Neural cell (in vitro differentiated cells): ENCODE data around the gene EFS. TPM values are rescaled to one million over a fixed set of nuclear protein-coding genes. Genes with fewer than 3 reads are reported as not detected.

Source experiments
- H2AFZ ChIP-seq: fragments of 200-600, 300-800 bp; sonication (generic), shearing (Covaris generic); 2 replicates; pipeline ENCODE4 v1.6.0; 2014; ENCODE audit warnings: low read depth, mild to moderate bottlenecking, antibody characterized with exemption, low read length, moderate library complexity
- H3F3A ChIP-seq: fragments of 200-600 bp; shearing (Covaris generic); 2 replicates; pipeline ENCODE4 v1.6.1; 2016; ENCODE audit warnings: mild to moderate bottlenecking, moderate library complexity, mixed read lengths, antibody characterized with exemption, low read length; ENCODE audit not compliant: insufficient read depth, poor library complexity, severe bottlenecking
- H3K27ac ChIP-seq: fragments of 200-600, 300-800 bp; sonication (generic), shearing (Covaris generic); 2 replicates; pipeline ENCODE4 v1.5.1; 2014; ENCODE audit warnings: mild to moderate bottlenecking, low read length, moderate library complexity
- H3K27me3 ChIP-seq: fragments of 300-800, 200-600 bp; sonication (generic), shearing (Covaris generic); 2 replicates; pipeline ENCODE4 v1.6.0; 2014; ENCODE audit warnings: mild to moderate bottlenecking, low read depth, low read length, moderate library complexity; ENCODE audit not compliant: insufficient read depth
- H3K36me3 ChIP-seq: fragments of 300-800, 200-600 bp; sonication (generic), shearing (Covaris generic); 2 replicates; pipeline ENCODE4 v1.5.1; 2014; ENCODE audit warnings: mild to moderate bottlenecking, antibody characterized with exemption, low read length, moderate library complexity; ENCODE audit not compliant: insufficient read depth
- H3K4me2 ChIP-seq: fragments of 300-800, 200-600 bp; sonication (generic), shearing (Covaris generic); 2 replicates; pipeline ENCODE4 v1.6.0; 2014; ENCODE audit warnings: mild to moderate bottlenecking, low read length
- H3K4me3 ChIP-seq: fragments of 300-800, 200-600 bp; sonication (generic), shearing (Covaris generic); 2 replicates; pipeline ENCODE4 v1.5.1; 2014; ENCODE audit warnings: mild to moderate bottlenecking, low read length, moderate library complexity
- H3K79me2 ChIP-seq: fragments of 200-600 bp; shearing (Covaris generic); replicated peaks from 2 replicates; pipeline ENCODE4 v1.6.0; 2014; ENCODE audit warnings: mild to moderate bottlenecking, low read length, moderate library complexity; ENCODE audit not compliant: insufficient read depth
- H3K9ac ChIP-seq: fragments of 300-800, 200-600 bp; sonication (generic), shearing (Covaris generic); 2 replicates; pipeline ENCODE4 v1.6.1; 2016; ENCODE audit warnings: mild to moderate bottlenecking, low read length, mixed read lengths
- H3K9me2 ChIP-seq: fragments of 200-600 bp; shearing (Covaris generic); 2 replicates; pipeline ENCODE4 v1.6.1; 2016; ENCODE audit warnings: mild to moderate bottlenecking, low read length, mixed read lengths; ENCODE audit not compliant: insufficient read depth
- H3K9me3 ChIP-seq: fragments of 200-600, 300-800 bp; sonication (generic), shearing (Covaris generic); 2 replicates; pipeline ENCODE4 v1.6.1; 2016; ENCODE audit warnings: mild to moderate bottlenecking, mixed run types, low read length, moderate library complexity, mixed read lengths
- H4K20me1 ChIP-seq: fragments of 200-600 bp; shearing (Covaris generic); 2 replicates; pipeline ENCODE4 v1.6.1; 2016; ENCODE audit warnings: mild to moderate bottlenecking, mixed run types; ENCODE audit not compliant: insufficient read depth
- CTCF ChIP-seq: fragments of 450-650 bp; IDR thresholded peaks from 2 replicates; pipeline ENCODE4 v1.5.1; 2014; ENCODE audit warnings: antibody characterized with exemption, mild to moderate bottlenecking, moderate library complexity; ENCODE audit not compliant: poor library complexity, severe bottlenecking
- EP300 ChIP-seq: fragments of 450-650 bp; conservative IDR thresholded peaks from 2 replicates; pipeline ENCODE4 v1.6.1; 2014; ENCODE audit warnings: antibody characterized with exemption, mild to moderate bottlenecking, moderate library complexity; ENCODE audit not compliant: poor library complexity, severe bottlenecking
- EZH2 ChIP-seq: fragments of 200-600, 300-800 bp; shearing (Covaris generic), sonication (generic); IDR thresholded peaks from 2 replicates; pipeline ENCODE4 v1.6.1; 2014; ENCODE audit warnings: antibody characterized with exemption, low read length, borderline replicate concordance, mild to moderate bottlenecking; ENCODE audit not compliant: insufficient read depth, poor library complexity, severe bottlenecking
- MXI1 ChIP-seq: fragments of 450-650 bp; conservative IDR thresholded peaks from 2 replicates; pipeline ENCODE4 v1.6.1; 2014; ENCODE audit warnings: antibody characterized with exemption, mild to moderate bottlenecking; ENCODE audit not compliant: poor library complexity, severe bottlenecking
- POLR2AphosphoS5 ChIP-seq: IDR thresholded peaks from 2 replicates; pipeline ENCODE4 v1.6.1; 2012
- RAD21 ChIP-seq: fragments of 450-650 bp; conservative IDR thresholded peaks from 2 replicates; pipeline ENCODE4 v1.6.1; 2014; ENCODE audit warnings: antibody characterized with exemption, mild to moderate bottlenecking, moderate library complexity
- SMC3 ChIP-seq: fragments of 450-650 bp; conservative IDR thresholded peaks from 2 replicates; pipeline ENCODE4 v1.6.1; 2014; ENCODE audit warnings: antibody characterized with exemption, mild to moderate bottlenecking, moderate library complexity; ENCODE audit not compliant: poor library complexity
- TAF1 ChIP-seq: IDR thresholded peaks from 2 replicates; pipeline ENCODE4 v1.6.1; 2012; ENCODE audit warnings: low read depth
- polyA plus RNA-seq: library from polyadenylated mRNA; depleted of rRNA; stranded (reverse); fragments of >200 nt; gene quantifications from 2 replicates; pipeline ENCODE4 v1.2.3, GENCODE V29; 2014
- TF ChIP-seq, protein P1 (sequence below): IDR thresholded peaks from 2 replicates; pipeline ENCODE4 v1.6.1; 2012; ENCODE audit warnings: borderline replicate concordance

Gene EFS
- polyA plus RNA-seq, 1 donor from 2014 or later: 0.48 TPM

DNA sequence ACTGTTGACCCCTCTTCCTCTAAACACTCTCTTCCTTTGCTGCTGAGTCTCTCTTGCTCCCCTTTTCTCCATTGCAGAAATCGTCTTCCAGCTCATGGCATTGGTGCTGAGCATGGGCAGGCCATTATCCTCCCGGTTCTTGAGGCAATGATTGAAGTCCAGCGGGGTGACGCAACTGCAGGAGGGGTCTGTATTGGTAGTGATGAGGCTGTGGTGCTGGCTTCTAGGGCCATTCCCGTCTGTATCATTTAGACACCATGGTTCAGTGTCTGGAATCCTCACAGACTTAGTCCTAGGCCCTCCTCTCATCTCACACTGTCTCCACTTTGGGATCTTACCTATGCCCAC lies 11.6 kb downstream of the EFS start:
- H2AFZ ChIP-seq: no peak overlapping the region
- peak overlapping the region; percentile 99 for H3K4me3 ChIP-seq
- TF ChIP-seq EZH2: no peak
- no peak for TF ChIP-seq MXI1
- TF ChIP-seq RAD21: no peak
- TF ChIP-seq, protein P1, sequence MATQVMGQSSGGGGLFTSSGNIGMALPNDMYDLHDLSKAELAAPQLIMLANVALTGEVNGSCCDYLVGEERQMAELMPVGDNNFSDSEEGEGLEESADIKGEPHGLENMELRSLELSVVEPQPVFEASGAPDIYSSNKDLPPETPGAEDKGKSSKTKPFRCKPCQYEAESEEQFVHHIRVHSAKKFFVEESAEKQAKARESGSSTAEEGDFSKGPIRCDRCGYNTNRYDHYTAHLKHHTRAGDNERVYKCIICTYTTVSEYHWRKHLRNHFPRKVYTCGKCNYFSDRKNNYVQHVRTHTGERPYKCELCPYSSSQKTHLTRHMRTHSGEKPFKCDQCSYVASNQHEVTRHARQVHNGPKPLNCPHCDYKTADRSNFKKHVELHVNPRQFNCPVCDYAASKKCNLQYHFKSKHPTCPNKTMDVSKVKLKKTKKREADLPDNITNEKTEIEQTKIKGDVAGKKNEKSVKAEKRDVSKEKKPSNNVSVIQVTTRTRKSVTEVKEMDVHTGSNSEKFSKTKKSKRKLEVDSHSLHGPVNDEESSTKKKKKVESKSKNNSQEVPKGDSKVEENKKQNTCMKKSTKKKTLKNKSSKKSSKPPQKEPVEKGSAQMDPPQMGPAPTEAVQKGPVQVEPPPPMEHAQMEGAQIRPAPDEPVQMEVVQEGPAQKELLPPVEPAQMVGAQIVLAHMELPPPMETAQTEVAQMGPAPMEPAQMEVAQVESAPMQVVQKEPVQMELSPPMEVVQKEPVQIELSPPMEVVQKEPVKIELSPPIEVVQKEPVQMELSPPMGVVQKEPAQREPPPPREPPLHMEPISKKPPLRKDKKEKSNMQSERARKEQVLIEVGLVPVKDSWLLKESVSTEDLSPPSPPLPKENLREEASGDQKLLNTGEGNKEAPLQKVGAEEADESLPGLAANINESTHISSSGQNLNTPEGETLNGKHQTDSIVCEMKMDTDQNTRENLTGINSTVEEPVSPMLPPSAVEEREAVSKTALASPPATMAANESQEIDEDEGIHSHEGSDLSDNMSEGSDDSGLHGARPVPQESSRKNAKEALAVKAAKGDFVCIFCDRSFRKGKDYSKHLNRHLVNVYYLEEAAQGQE: no peak
- TF ChIP-seq TAF1: no peak
- no peak for TF ChIP-seq EP300
- no peak for TF ChIP-seq POLR2AphosphoS5
- no peak for TF ChIP-seq SMC3
- no peaks in the 10 kb centered on the region for H4K20me1 ChIP-seq
- peak overlapping the region; percentile 93 for H3K27ac ChIP-seq
- H3K9me3 ChIP-seq: no peaks in the 10 kb centered on the region
- no peaks in the 10 kb centered on the region for H3F3A ChIP-seq
- H3K9ac ChIP-seq: peak overlapping the region; percentile 97
- H3K27me3 ChIP-seq: no peaks in the 10 kb centered on the region
- H3K79me2 ChIP-seq: no peaks in the 10 kb centered on the region
- no peaks in the 10 kb centered on the region for H3K9me2 ChIP-seq
- no peak overlapping the region for H3K4me2 ChIP-seq
- no peaks in the 10 kb centered on the region for H3K36me3 ChIP-seq

DNA sequence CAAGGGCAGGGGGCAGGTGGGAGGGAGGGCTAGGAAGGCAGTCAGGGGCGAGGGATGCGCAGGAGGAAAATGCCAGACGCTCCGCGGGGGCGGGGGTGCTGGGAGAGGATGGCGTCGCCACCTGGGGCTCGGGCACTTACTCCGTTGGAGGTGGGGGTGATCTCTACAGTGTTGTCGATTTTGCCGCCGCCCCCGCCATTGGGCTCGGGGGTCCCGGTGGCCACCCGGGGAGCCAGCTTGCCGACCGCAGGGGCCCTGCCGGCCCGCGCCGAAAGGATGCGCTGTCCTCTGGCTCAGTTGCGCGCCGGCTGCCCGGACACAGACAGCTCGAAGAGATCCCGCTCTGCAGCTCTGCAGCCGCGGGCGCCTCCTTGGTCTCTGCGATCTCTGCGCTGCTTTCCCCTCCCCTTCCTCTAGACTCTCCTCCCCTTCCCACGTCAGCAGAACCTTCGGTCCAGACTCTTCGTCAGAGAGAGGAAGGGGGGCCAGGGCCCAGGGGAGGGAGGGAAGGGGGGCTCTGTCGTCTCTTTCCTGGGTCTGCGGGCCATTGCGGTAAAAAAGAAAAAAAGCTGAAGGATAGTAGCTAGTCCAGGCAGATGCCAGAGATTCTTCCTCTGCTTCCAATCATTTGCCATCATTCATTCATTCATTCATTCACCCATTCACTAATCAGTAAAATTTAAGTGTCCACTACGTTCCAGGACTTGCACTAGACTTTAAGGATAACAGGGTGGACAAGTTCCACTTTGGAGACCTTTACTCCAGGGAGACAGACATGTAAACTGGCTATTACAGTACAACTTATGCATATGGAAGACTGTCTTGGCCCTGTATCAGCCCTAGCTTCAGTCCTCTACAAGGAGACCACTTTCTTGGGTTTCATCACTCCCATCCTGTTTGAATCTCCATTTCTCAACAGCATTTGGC lies 12.2 kb downstream of the EFS start, which contains the start of gene SLC22A17:
SLC22A17 (minus strand) TSS at position 382 of the 927 bp plus-strand sequence.
- peak within 1 kb of the TSS; percentile 71 for H2AFZ ChIP-seq
- peak within 1 kb of the TSS; percentile 97 for H3K9ac ChIP-seq

More for the DNA sequence above, 12.2 kb downstream of the EFS start, which contains the start of gene SLC22A17:
- Histone ChIP-seq H3K27me3 (no peaks in the 10 kb centered on the region), H3F3A (no peaks in the 10 kb centered on the region), H3K4me2 (peak within 1 kb of the TSS; percentile 87), H3K36me3 (no peaks in the 10 kb centered on the region), H3K4me3 (peak within 1 kb of the TSS; percentile 99), H4K20me1 (no peaks in the 10 kb centered on the region), H3K27ac (peak within 1 kb of the TSS; percentile 93), H3K9me3 (no peaks in the 10 kb centered on the region), H3K9me2 (no peaks in the 10 kb centered on the region), H3K79me2 (no peaks in the 10 kb centered on the region)
- TF ChIP-seq CTCF (peak; percentile 39), EP300 (peak; percentile 54), MXI1 (peak; percentile 48), EZH2 (no peak), SMC3 (peak; percentile 69), POLR2AphosphoS5 (peak; percentile 98), TAF1 (peak; percentile 82), RAD21 (peak; percentile 61)
- TF ChIP-seq, protein P1: peak; percentile 61
